ENCODE data around the gene UNK. TPM values are rescaled to one million over a fixed set of nuclear protein-coding genes. Genes with fewer than 3 reads are reported as not detected.
A peak's percentile ranks its signal among the peaks of the same experiment; 100 is the strongest.
"Not testable (repeated sequence)": the region's sequence is repeated elsewhere in the genome, so short reads cannot be mapped to it uniquely, and the experiment has no call there.

The UNK gene
- total RNA-seq, 1 donor: 30.2 TPM

DNA sequence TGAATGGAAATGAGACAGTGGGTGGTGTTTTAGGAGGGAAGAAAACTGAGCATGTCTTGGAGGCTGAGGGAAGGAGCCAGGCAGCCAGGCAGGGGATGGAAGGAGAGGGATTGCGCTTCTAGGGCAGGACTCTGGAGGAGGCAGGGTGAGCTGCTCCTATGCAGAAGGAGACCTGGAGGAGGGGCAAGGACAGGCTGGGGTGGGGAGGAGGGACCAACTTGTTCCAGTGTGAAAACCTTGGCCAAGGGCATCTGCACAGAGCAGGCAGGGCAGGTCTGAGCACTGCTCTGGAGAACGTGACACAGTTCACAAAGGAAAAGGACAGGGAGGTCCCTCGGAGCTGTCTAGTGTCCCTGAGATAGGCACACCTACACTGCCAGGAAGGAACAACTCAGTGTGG lies 25.1 kb upstream of the UNK start:
- TF ChIP-seq, protein P1, sequence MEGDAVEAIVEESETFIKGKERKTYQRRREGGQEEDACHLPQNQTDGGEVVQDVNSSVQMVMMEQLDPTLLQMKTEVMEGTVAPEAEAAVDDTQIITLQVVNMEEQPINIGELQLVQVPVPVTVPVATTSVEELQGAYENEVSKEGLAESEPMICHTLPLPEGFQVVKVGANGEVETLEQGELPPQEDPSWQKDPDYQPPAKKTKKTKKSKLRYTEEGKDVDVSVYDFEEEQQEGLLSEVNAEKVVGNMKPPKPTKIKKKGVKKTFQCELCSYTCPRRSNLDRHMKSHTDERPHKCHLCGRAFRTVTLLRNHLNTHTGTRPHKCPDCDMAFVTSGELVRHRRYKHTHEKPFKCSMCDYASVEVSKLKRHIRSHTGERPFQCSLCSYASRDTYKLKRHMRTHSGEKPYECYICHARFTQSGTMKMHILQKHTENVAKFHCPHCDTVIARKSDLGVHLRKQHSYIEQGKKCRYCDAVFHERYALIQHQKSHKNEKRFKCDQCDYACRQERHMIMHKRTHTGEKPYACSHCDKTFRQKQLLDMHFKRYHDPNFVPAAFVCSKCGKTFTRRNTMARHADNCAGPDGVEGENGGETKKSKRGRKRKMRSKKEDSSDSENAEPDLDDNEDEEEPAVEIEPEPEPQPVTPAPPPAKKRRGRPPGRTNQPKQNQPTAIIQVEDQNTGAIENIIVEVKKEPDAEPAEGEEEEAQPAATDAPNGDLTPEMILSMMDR (IDR thresholded peaks at IDR 0.05; ENCODE audit: insufficient read depth, low read length): no peak
- DNase-seq (ENCODE audit: low read depth): no peak
- no peak overlapping the region for H3K4me3 ChIP-seq (ENCODE audit: low read depth, low read length)

DNA sequence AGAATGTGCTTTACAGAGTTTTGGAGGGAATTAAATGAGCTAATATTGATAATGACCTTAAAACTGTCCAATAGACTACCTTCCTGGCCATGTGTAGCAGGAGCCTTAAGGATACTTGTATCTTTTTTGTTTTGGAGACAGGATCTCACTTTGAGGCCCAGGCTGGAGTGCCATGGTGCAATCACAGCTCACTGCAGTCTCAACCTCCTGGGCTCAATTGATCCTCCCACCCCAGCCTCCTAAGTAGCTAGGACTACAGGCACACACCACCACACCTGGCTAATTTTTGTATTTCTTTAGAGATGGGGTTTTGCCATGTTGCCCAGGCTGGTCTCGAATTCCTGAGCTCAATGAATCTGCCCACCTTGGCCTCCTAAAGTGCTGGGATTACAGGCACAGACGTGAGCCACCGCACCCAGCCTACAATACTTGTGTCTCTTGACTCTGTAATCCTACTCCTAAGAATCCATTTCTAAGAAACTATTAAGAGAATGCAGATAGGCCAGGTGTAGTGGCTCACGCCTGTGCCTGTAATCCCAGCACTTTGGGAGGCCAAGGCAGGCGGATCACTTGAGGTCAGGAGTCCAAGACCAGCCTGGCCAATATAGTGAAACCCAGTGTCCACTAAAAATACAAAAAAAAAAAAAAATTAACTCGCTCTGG lies 24.5 kb upstream of the UNK start:
- DNase-seq (ENCODE audit: low read depth): not testable (repeated sequence)

DNA sequence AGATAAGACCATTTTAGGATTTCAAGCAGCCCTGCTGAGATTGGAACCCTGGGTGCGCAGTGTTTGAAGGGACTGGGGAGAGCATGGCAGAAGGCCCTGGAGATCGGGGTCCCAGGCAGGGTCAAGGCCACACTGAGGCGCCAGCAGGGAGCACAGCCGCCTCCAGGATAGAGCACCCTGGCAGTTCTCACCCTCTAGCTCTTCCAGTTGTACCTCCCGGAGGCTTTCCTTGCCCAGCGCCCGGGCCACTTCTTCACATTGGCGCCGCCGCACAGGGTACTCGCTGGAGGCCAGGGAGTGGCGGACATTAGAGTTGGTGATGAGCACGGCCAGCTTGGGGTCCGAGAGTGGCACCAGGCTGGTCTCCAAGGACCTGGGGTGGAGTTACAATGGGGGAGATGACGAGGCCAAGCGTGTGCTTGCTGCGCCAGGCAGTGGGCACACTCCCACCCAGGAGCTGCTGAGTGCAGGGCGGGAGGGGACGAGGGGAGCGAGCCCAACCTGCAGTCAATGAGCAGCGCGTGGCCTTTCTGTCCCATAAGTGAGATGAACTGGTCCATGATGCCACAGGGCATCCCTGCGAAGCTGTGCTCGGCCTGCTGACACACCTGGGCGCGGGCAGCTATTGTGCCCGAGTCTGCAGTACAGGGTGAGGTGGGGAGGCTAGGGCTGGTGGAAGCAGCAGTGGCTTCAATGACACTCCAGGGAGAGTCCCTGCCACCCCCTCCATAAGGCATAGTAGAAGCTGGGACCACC lies 21.9 kb upstream of the UNK start:
- DNase-seq (ENCODE audit: low read depth): no peak
- TF ChIP-seq, protein P1 (IDR thresholded peaks at IDR 0.05; ENCODE audit: insufficient read depth, low read length): no peak
- H3K4me3 ChIP-seq (ENCODE audit: low read depth, low read length): no peak overlapping the region

More for the DNA sequence above, 24.5 kb upstream of the UNK start:
- H3K4me3 ChIP-seq (ENCODE audit: low read depth, low read length): not testable (repeated sequence)

DNA sequence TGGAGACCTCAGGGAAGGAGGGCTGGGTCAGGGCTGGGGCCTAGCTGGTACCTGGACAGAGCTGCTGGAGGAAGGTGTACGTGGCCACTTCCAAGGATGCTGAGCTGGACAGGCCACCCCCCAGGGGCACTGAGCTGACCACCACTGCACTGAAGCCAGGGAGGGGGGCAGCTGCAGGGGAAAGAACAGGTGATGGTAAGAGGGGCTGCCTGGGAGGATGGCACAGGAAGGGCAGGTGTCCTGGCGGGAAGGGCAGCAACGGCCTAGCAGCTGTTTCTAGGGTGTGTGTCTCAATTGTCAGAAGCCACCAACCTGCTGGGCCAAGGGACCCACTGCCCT lies 21.4 kb upstream of the UNK start:
- TF ChIP-seq, protein P1 (IDR thresholded peaks at IDR 0.05; ENCODE audit: insufficient read depth, low read length): no peak
- no peak overlapping the region for H3K4me3 ChIP-seq (ENCODE audit: low read depth, low read length)
- no peak for DNase-seq (ENCODE audit: low read depth)

DNA sequence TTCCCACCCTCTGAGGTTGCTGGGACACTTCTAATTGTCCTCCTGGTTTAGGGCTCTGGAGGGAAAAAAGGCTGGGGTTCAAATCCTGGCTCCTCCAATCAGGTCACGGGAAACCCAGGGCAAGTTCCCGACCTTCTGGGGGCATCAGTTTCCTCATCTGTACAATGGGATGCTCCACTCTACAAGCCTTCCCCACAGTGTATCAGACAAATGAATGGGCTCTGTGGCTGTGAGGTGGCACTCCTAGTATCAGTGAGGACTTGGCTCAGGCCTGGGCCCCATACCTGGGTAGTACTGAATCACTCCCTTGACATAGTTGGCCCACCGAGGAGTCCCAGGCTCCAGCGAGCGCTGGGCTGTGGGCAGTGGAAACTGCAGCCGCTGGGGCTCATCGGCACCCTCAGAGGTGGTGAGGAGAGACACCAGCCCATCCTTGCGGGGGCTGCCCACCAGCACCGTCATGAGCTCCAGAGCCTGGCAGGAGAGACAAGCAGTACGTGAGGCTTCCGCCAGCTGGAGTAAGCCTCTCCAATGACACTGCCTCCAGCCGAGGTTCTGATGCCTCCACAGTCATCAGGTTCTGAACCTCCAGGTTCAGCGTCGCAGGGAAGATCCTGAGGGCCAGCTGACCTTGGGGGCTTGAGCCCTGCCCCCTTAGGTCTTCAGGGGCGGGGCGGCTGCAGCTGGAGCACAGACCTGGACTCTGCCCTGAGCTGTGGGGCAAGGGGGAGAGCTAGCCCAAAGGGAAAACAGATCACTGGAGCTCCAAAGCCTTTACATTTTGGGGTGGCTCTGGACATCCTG lies 20.8 kb upstream of the UNK start:
- TF ChIP-seq, protein P1 (IDR thresholded peaks at IDR 0.05; ENCODE audit: insufficient read depth, low read length): no peak
- no peak for DNase-seq (ENCODE audit: low read depth)
- peak overlapping the region; percentile 71 for H3K4me3 ChIP-seq (ENCODE audit: low read depth, low read length)

DNA sequence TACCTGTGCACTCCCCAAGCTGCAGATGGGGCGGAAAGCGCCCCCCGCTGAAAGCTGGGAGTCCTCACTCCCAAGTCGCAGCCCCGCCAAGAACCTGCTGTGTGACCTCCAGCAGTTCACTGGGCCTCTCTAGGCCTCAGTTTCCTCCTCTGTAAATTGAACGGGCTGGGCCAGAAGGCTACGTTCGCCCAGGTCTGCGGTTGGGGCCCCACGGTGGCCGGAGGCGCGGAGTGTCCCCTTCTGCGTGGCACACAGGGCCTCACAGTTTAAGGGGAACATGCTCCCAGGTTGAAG lies 20.2 kb upstream of the UNK start:
- no peak for DNase-seq (ENCODE audit: low read depth)
- TF ChIP-seq, protein P1 (IDR thresholded peaks at IDR 0.05; ENCODE audit: insufficient read depth, low read length): no peak
- peak overlapping the region; percentile 71 for H3K4me3 ChIP-seq (ENCODE audit: low read depth, low read length)

Measured in fibroblast of the aortic adventitia (primary cell).